ENCODE measurements around the gene KLK14.

KLK14 gene

DNA sequence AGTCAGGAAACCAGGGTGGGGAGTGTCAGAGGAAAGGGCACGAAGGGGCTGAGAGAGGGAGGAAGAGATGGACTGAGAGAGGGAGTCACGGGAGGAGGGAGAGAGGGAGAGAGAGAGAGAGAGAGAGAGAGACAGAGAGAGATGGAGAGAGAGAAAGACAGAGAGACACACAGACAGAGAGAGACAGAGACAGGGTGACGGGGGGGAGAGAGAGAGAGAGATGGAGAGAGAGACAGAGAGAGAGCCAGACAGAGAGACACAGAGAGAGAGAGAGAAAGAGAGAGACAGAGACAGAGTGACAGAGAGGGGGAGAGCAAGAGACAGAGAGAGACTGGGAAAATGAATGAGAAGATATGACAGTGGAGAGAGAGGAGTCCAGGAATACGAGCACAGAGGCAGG lies 494 bp upstream of the KLK14 start:
- no peak for DNase-seq

- DNase-seq, result no peak
Measured at GRCh38 chr19:51081476-51081875, 1.2 kb downstream of the KLK14 start.

- no peak for DNase-seq
Measured at GRCh38 chr19:51079481-51080110, 3.1 kb downstream of the KLK14 start.

DNA sequence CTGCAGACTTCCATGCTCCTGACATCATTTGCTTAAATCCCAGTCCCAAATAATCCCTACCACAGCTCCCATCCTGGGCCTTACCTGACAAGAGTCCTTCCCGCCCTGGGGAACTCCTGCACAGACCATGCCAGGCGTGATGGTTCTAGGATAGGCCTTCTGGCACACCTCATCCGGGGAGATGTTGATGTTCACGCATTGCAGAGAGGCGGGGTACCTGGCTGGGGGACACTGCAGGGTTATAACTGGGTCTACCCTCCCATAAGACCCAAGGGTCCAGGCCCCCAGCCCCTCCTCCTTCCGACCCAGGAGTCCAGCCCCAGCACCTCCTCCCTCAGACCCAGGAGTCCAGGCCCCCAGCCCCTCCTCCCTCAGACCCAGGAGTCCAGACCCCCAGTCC lies 4.0 kb downstream of the KLK14 start:
- no peak for DNase-seq

DNA sequence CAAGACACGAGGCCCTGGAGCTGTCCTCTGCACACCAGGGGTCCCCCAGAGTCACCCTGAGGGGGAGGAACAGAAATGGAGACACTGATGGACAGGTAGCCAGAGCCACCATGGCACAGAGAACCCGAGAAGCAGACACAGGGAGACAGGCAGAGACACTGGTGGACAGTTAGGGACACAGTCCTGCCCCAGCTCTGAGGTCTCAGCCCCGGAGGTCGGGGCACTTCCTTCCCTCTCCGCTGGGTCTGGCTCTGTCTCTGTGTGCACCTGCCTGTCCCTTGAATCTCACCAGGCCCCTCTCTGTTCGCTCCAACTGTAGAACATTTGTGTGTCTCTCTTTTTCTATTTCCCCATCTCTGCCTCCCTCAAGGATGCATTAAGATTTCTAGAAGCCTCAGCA lies 4.6 kb downstream of the KLK14 start:
- no peak for DNase-seq

DNA sequence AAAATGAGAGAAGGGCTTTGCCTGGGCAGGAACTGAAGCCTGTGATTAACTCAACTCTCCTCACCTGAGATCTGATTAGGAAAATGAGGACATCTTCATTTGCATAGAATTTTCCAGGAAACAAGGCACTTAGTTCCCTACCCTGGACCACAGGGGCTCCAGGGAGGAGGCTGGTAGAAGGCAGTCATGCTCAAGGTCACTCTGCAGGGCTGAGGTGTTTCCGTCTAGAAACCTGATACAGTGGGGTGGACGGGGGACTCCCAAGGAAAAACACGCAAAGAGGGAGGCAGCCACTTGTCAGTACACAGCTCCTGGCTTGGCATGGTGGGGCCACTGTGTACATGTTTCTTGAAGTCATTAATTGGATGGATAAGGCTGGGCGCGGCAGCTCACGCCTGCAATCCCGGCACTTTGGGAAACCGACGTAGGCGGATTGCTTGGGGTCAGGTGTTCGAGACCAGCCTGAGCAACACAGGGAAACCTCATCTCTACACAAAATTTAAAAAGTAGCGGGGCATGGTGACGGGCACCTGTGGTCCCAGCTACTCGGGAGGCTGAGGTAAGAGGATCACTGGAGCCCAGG lies 6.0 kb downstream of the KLK14 start:
- DNase-seq, result no peak

- DNase-seq, result no peak
Measured at GRCh38 chr19:51075998-51076397, 6.7 kb downstream of the KLK14 start.

- no peak for DNase-seq
Measured at GRCh38 chr19:51071095-51071405, 11.6 kb downstream of the KLK14 start.

DNA sequence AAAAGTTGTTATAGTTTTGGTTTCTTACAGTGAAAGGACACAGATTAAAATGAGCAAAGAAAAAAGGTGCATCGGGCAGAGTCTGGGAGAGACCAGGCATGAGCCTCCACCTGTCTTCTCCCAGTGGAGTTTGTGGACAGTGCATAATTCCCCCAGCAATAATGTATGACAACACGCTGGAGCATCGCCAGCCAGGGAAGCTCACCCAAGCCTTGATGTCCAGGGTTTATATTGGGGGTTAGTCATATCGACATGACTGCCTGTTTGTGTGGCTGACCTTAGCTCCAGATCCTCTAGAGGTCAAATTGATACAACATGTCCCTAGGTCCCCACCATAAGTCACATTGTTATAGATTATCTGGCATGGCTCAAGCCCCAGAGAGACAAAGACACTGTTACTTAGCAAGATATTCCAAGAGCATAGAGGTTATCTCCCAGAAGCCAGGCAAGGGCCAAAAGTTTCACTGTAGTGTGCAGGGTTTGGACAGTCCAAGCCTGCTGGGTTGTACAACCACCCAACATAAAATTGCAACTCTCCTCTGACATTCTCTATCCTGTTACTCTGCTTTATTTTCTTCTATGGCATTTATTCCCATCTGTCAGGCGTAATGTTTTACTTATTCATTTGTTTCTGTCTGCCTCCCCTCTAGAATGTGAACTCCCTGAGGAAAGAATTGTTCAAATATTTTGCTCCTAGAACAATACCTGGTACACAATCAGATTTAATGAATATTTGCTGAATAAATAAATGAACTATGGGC lies 12.2 kb downstream of the KLK14 start:
- DNase-seq, result no peak

DNA sequence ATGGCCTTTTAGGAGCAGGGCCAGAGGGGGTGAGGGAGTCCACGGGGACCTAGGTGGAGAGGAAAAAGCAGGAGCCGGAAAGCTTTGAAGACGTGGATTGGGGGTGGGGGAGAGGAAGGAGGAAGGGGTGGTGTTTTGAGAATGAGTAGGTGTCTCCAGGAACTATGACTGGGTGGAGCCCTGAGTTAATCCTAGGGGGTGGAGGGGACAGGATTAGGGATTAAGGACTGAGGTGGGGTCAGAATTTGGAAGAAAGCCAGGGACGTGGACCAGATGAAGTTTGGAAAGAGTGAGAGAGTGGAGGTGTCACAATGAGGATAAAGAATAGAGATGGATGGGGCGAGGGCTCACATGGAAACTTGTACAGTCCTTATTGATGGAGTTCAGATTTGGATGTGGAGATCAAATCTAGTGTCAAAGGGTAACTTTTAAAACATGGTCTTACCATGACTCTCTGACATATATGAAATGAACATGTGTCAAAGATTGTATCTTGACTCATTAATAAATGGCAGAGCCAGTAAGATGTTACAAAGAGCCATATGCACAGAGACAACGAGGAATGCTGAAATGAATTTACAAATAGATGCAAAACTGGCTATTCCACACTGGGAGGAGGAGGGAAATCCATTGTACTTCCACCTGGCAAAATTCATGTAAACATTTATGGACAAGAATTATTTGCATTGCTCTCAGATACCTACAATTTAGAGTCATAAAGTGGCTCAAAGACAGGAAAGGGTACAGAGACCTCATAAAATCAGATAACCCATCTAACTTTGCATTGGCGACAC lies 16.1 kb downstream of the KLK14 start:
- no peak for DNase-seq

DNA sequence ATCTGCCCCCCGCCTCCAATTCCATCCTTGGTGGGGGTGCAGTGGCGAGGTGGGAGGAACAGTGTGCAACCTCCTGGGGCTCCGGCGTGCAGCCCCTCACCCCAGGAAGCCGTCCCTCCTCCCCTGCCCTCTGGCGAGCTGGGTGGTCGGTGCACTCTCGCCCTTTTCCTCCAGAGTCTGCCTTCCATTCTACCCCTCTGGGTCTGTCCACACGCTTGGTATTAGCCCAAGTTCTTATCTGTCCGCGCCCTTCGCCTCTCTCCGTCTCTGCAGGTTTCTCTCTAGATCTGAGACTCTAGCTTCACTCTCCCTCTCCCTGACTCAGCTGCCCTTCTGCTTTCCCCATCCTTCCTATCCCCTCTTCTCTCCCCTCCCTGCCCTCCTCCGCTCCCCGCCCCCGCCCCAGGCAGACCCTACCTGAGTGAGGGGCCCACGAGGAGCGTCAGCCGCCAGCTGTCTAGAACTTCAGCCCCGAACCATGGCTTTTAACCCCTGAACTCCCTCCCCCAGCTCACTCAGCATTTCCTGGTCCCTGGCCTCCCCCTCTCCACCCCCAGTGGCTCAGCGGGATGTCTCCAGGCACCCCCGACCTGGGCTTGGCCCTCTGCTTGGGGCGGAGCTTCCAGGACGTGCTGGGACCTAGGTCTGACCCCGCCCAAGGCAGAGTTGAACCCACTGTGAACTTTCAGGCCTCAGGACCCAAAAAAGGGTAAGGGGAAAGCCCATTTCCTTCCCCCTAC lies 17.3 kb downstream of the KLK14 start:
- DNase-seq, result no peak

GRCh38 chr19:51064534-51065220 lies 18.0 kb downstream of the KLK14 start, which contains the start of gene KLK13:
Gene KLK13, minus strand, starts transcription at chr19:51065092. Its CDS starts 25 bp downstream, at chr19:51065067.
- DNase-seq, result no peak

- no peak for DNase-seq
Measured at GRCh38 chr19:51063664-51064063, 19.0 kb downstream of the KLK14 start.

GRCh38 chr19:51060973-51061372 lies 21.7 kb downstream of the KLK14 start:
- DNase-seq, result no peak

GRCh38 chr19:51060336-51060735 lies 22.4 kb downstream of the KLK14 start:
- DNase-seq, result no peak

DNA sequence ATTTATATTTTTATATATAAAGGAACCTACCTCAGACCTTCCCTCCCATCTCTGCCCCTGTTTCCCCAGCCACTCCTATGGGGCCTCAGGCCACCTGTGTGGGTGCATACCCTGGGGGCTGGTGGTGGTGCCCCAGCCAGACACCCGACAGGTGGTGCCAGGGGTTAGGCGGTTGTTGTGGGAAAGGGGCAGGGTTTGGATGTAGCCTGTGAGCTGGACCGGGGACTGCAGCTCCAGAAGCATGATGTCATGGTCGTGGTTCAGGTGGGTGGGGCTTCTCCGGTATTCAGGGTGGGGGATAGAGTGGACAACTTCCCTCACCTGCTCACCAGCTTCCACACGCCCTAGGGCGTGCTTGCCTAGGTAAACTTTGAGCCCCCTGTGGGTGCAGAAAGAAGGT lies 23.0 kb downstream of the KLK14 start:
- no peak for DNase-seq

DNA sequence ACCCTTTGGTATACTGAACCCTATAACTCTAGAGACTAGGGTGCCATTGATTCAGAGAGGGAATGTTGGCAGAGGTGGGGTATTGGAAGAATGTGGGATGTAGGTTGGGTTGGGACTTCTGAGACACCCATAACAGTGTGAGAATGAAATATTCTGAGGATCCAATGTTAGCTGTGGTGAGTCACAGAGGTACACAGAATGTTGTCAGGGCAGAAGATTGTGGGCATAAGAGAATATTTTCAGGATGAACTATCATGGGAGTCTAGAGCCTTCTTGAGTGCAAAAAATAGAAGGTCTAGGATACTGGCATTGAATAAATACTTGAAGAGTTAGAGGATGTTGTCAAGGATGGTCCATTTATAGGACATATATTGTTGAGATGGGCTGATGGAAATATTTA lies 26.8 kb downstream of the KLK14 start:
- DNase-seq, result no peak

DNA sequence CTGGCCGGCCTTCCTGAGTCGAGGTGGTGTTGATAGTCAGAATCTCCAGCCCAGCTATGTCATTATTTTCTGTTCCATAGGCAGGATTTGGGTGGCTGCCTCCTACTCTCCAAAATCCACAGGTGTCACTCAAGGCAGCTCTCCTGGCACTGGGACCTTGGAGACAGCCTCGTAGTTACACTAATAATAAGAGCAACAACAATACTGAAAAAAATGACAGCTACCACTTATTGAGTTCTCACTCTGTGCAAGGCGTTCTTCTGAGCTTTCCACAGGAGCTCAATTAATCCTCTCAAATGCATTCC lies 35.7 kb downstream of the KLK14 start:
- peak in 1 of 2 experiments; percentile 59 for DNase-seq

DNA sequence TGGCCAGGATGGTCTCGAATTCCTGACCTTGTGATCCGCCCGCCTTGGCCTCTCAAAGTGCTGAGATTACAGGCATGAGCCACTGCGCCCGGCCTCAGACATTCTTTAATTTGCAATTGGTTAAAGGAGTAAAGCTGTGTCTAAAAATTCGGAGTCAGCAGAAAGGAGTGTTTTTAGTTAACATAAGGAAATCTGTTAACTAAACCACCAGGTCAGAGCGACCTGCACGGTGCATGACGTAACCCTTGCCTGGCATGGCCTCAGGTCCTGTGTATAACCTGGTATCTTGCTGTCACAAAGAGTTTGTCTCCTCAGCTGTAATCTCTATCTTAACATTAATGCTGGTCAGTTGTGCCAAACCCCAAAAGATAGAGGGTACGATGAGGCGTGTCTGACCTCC lies 38.4 kb downstream of the KLK14 start:
- no peak for DNase-seq

- no peak for DNase-seq
Measured at GRCh38 chr19:51043497-51043896, 39.2 kb downstream of the KLK14 start.

- no peak for DNase-seq
Measured at GRCh38 chr19:51040151-51040550, 42.5 kb downstream of the KLK14 start.

GRCh38 chr19:51036519-51036918 lies 46.2 kb downstream of the KLK14 start:
- no peak for DNase-seq

GRCh38 chr19:51034704-51035103 lies 48.0 kb downstream of the KLK14 start, which contains the start of gene KLK12:
Gene KLK12, minus strand, starts transcription at chr19:51035002. Its CDS starts 381 bp downstream, at chr19:51034621.
- DNase-seq, result no peak
